HepG2 (cell line): ENCODE measurements around the gene OR6S1. TPM values are rescaled to one million over a fixed set of nuclear protein-coding genes. Genes with fewer than 3 reads are reported as not detected.
A peak's percentile ranks its signal among the peaks of the same experiment; 100 is the strongest.

Source experiments
- ARNT2 ChIP-seq: sonication (generic); formaldehyde crosslinking; IDR thresholded peaks from 2 replicates; pipeline ENCODE4 v1.8.0; 2022; ENCODE audit warnings: mild to moderate bottlenecking, low read depth, missing genetic modification reagents, moderate library complexity
- ASH2L ChIP-seq: fragments of 300-600, 200-600 bp; sonication (generic); IDR thresholded peaks from 2 replicates; pipeline ENCODE4 v1.7.0; 2017; ENCODE audit warnings: low read depth, mild to moderate bottlenecking, moderate library complexity, mixed read lengths, low read length; ENCODE audit not compliant: insufficient read length
- CERS6 ChIP-seq: sonication (generic); formaldehyde crosslinking; IDR thresholded peaks from 2 replicates; pipeline ENCODE4 v1.5.0; 2020; ENCODE audit warnings: missing genetic modification reagents
- DRAP1 ChIP-seq: IDR thresholded peaks from 2 replicates; pipeline ENCODE4 v1.6.1; 2016; ENCODE audit warnings: missing genetic modification reagents, missing compliant biosample characterization
- ELF4 ChIP-seq: sonication (generic); formaldehyde crosslinking; IDR thresholded peaks from 2 replicates; pipeline ENCODE4 v1.5.0; 2020; ENCODE audit warnings: missing genetic modification reagents, mild to moderate bottlenecking, moderate library complexity, borderline replicate concordance
- HNRNPLL ChIP-seq: fragments of 200-400 bp; formaldehyde crosslinking; IDR thresholded peaks from 2 replicates; pipeline ENCODE4 v1.6.1; 2017; ENCODE audit warnings: mild to moderate bottlenecking, low read depth, low read length; ENCODE audit not compliant: poor library complexity, severe bottlenecking
- KDM6A ChIP-seq: IDR thresholded peaks from 2 replicates; pipeline ENCODE4 v1.6.1; 2016; ENCODE audit warnings: low read depth
- KLF13 ChIP-seq: sonication (generic); formaldehyde crosslinking; IDR thresholded peaks from 2 replicates; pipeline ENCODE4 v1.4.0; 2020; ENCODE audit warnings: mild to moderate bottlenecking, missing genetic modification reagents
- KMT2A ChIP-seq: sonication (generic); formaldehyde crosslinking; IDR thresholded peaks from 2 replicates; pipeline ENCODE4 v1.4.0; 2020; ENCODE audit warnings: missing genetic modification reagents
- NCOA5 ChIP-seq: sonication (generic); formaldehyde crosslinking; IDR thresholded peaks from 2 replicates; pipeline ENCODE4 v1.4.0; 2020; ENCODE audit warnings: missing genetic modification reagents
- RAD51 ChIP-seq: fragments of 450-650 bp; IDR thresholded peaks from 2 replicates; pipeline ENCODE4 v1.6.1; 2016; ENCODE audit warnings: borderline replicate concordance
- SIX4 ChIP-seq: sonication (generic); formaldehyde crosslinking; IDR thresholded peaks from 2 replicates; pipeline ENCODE4 v1.4.0; 2020; ENCODE audit warnings: missing genetic modification reagents
- THYN1 ChIP-seq: sonication (generic); formaldehyde crosslinking; IDR thresholded peaks from 2 replicates; pipeline ENCODE4 v1.8.1; 2023; ENCODE audit warnings: low read depth, mild to moderate bottlenecking, moderate library complexity, missing genetic modification reagents, borderline replicate concordance
- ZBTB38 ChIP-seq: sonication (generic); formaldehyde crosslinking; IDR thresholded peaks from 2 replicates; pipeline ENCODE4 v1.5.1; 2020; ENCODE audit warnings: mild to moderate bottlenecking, missing genetic modification reagents
- ZBTB40 ChIP-seq, 2 experiments: fragments of 450-650 bp in 1 of 2; sonication (generic) in 1 of 2; formaldehyde crosslinking in 1 of 2; IDR thresholded peaks; 2 replicates each; pipeline versions ENCODE4 v1.6.1 to v1.8.0; 2016 to 2022; ENCODE audit warnings: antibody characterized with exemption in 1 of 2, mild to moderate bottlenecking in 1 of 2, missing genetic modification reagents in 1 of 2
- ZNF274 ChIP-seq: sonication (generic); formaldehyde crosslinking; IDR thresholded peaks from 2 replicates; pipeline ENCODE4 v1.5.1; 2020; ENCODE audit warnings: mild to moderate bottlenecking, missing genetic modification reagents
- ZNF530 ChIP-seq: sonication (generic); formaldehyde crosslinking; IDR thresholded peaks from 2 replicates; pipeline ENCODE4 v1.5.0; 2020; ENCODE audit warnings: low read depth, mild to moderate bottlenecking, missing genetic modification reagents
- ZNF615 ChIP-seq: sonication (generic); formaldehyde crosslinking; IDR thresholded peaks from 2 replicates; pipeline ENCODE4 v1.5.0; 2020; ENCODE audit warnings: mild to moderate bottlenecking, missing genetic modification reagents, borderline replicate concordance
- ZNF709 ChIP-seq: sonication (generic); formaldehyde crosslinking; IDR thresholded peaks from 2 replicates; pipeline ENCODE4 v1.5.0; 2020; ENCODE audit warnings: mild to moderate bottlenecking, missing genetic modification reagents
- polyA plus RNA-seq, 8 experiments: library from polyadenylated mRNA; depleted of rRNA in 3 of 8; stranded (reverse) in 7 of 8; unstranded in 1 of 8; fragments of >200 nt; fragmentation: Illumina TruSeq in 4 of 8; extraction: Trizol in 4 of 8; gene quantifications; 2 replicates each; pipeline versions ENCODE4 v1.2.1 to v1.2.3, GENCODE V29; 2011 to 2016; ENCODE audit warnings: low read depth in 4 of 8, missing spikeins in 1 of 8, mixed read lengths in 1 of 8; ENCODE audit not compliant: insufficient read depth in 1 of 8
- total RNA-seq, 5 experiments: library from RNA; depleted of rRNA; stranded (reverse); fragments of >200 nt; fragmentation: Illumina TruSeq; extraction: Trizol; gene quantifications; 2 replicates each; pipeline ENCODE4 v1.2.3, GENCODE V29; 2016; ENCODE audit warnings: low read depth in 1 of 5

OR6S1 gene
- total and polyA plus RNA-seq, 2 of the 13 experiments (the other 11 are each of a cell fraction or from before 2014, with no cell fraction given), result 0.09 TPM; not detected in 1

- TF ChIP-seq CERS6 (no peak), ZNF709 (CRISPR knock-in tag) (peak; percentile 77), HNRNPLL (peak; percentile 85), THYN1 (0 out of 2 replicates have a peak, but pooled peaks have one; percentile 61), SIX4 (CRISPR knock-in tag) (no peak), ZNF615 (CRISPR knock-in tag) (no peak), ARNT2 (CRISPR knock-in tag) (no peak; the same call in none of the 2 replicates), RAD51 (no peak), ELF4 (CRISPR knock-in tag) (0 out of 2 replicates have a peak, but pooled peaks have one; percentile 13), KDM6A (CRISPR knock-in tag) (peak; percentile 43; the same call in 1 of the 2 replicates), ZNF274 (CRISPR knock-in tag) (peak; percentile 72), ZBTB40 (IDR thresholded peaks at IDR 0.05) (peak; percentile 45; the same call in 1 of the 2 replicates), ZBTB40 (CRISPR knock-in tag; IDR thresholded peaks at IDR 0.05) (peak; percentile 73), DRAP1 (CRISPR knock-in tag) (peak; percentile 90), KMT2A (0 out of 2 replicates have a peak, but pooled peaks have one; percentile 55), ZNF530 (no peak), NCOA5 (peak; percentile 62; the same call in 1 of the 2 replicates), ASH2L (peak; percentile 83), KLF13 (no peak), ZBTB38 (CRISPR knock-in tag) (peak; percentile 71)
Measured at GRCh38 chr14:20683891-20684661, 42.6 kb upstream of the OR6S1 start, which contains the start of gene RNASE4 (continued).
